Nephron progenitor cell (in vitro differentiated cells): ENCODE results near the gene PCDHGA9.

ENCODE experiments used
- DNase-seq: peaks from one replicate; pipeline ENCODE4 v3.0.0; 2021
- H3K27ac Mint-ChIP-seq: 2 replicates; pipeline ENCODE4 v1.8.0; 2021; ENCODE audit warnings: mild to moderate bottlenecking, moderate library complexity, mixed read lengths
- H3K27me3 Mint-ChIP-seq: 2 replicates; pipeline ENCODE4 v1.8.0; 2021; ENCODE audit warnings: mild to moderate bottlenecking, low read depth, mixed read lengths; ENCODE audit not compliant: poor library complexity
- H3K36me3 Mint-ChIP-seq: 2 replicates; pipeline ENCODE4 v1.8.0; 2021; ENCODE audit warnings: low read depth, mixed read lengths
- H3K4me1 Mint-ChIP-seq: 2 replicates; pipeline ENCODE4 v1.8.0; 2021; ENCODE audit warnings: mixed read lengths
- H3K4me3 Mint-ChIP-seq: 2 replicates; pipeline ENCODE4 v1.8.0; 2021; ENCODE audit warnings: mild to moderate bottlenecking, moderate library complexity, mixed read lengths
- H3K9me3 Mint-ChIP-seq: 2 replicates; pipeline ENCODE4 v1.8.0; 2021; ENCODE audit warnings: mild to moderate bottlenecking, moderate library complexity, mixed read lengths
- TF ChIP-seq, protein P1 (sequence below): fragments of 200-600 bp; sonication (generic); IDR thresholded peaks from 2 replicates; pipeline ENCODE4 v1.5.0; 2021; ENCODE audit warnings: antibody characterized with exemption

PCDHGA9 gene

DNA sequence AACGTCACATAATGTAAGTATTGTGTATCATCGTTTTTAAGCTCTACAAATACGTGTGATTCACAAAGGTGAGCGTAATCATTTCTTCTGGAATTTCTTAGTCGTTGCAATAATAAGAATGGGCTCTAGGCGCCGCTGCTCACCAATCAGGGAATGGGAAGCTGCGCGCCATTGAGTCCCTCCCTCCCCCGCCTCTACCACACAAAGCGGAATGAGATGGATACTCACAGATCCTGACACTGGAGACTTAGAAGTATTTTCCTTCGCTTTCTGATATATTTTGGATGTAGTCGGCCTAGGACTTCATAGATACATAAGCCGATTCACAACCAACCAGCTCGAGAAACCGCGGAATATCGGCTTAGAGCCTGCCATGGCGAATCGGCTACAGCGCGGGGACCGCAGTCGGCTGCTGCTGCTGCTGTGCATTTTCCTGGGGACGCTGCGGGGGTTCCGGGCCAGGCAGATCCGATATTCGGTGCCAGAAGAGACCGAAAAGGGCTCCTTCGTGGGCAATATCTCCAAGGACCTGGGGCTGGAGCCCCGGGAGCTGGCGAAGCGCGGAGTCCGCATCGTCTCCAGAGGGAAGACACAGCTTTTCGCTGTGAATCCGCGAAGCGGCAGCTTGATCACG is 18.4 kb downstream of the PCDHGA9 start, which contains the start of gene PCDHGA11:
TSS of gene PCDHGA11 (plus strand) at position 197 of the 634 bp plus-strand sequence. CDS start at position 374, 177 bp downstream.
- no peak for DNase-seq
- peaks cover 98% of the 10 kb centered on the region for H3K36me3 Mint-ChIP-seq
- H3K4me3 Mint-ChIP-seq = peak within 1 kb of the TSS; percentile 32

GRCh38 chr5:141421489-141421855 is 18.9 kb downstream of the PCDHGA9 start:
- peaks cover 14% of the 10 kb centered on the region for H3K27me3 Mint-ChIP-seq
- H3K36me3 Mint-ChIP-seq = peaks cover 98% of the 10 kb centered on the region
- H3K9me3 Mint-ChIP-seq = peaks cover 97% of the 10 kb centered on the region
- H3K27ac Mint-ChIP-seq = no peak overlapping the region
- peaks cover 5% of the 10 kb centered on the region for H3K4me1 Mint-ChIP-seq
- H3K4me3 Mint-ChIP-seq = no peak overlapping the region
- TF ChIP-seq, protein P1, sequence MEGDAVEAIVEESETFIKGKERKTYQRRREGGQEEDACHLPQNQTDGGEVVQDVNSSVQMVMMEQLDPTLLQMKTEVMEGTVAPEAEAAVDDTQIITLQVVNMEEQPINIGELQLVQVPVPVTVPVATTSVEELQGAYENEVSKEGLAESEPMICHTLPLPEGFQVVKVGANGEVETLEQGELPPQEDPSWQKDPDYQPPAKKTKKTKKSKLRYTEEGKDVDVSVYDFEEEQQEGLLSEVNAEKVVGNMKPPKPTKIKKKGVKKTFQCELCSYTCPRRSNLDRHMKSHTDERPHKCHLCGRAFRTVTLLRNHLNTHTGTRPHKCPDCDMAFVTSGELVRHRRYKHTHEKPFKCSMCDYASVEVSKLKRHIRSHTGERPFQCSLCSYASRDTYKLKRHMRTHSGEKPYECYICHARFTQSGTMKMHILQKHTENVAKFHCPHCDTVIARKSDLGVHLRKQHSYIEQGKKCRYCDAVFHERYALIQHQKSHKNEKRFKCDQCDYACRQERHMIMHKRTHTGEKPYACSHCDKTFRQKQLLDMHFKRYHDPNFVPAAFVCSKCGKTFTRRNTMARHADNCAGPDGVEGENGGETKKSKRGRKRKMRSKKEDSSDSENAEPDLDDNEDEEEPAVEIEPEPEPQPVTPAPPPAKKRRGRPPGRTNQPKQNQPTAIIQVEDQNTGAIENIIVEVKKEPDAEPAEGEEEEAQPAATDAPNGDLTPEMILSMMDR = no peak
- no peak for DNase-seq

More for the DNA sequence above, 18.4 kb downstream of the PCDHGA9 start, which contains the start of gene PCDHGA11:
- Mint-ChIP-seq H3K27ac (no peak within 1 kb of the TSS), H3K9me3 (peaks cover 97% of the 10 kb centered on the region), H3K27me3 (peaks cover 14% of the 10 kb centered on the region), H3K4me1 (peaks cover 5% of the 10 kb centered on the region)
- TF ChIP-seq, protein P1 = no peak

DNA sequence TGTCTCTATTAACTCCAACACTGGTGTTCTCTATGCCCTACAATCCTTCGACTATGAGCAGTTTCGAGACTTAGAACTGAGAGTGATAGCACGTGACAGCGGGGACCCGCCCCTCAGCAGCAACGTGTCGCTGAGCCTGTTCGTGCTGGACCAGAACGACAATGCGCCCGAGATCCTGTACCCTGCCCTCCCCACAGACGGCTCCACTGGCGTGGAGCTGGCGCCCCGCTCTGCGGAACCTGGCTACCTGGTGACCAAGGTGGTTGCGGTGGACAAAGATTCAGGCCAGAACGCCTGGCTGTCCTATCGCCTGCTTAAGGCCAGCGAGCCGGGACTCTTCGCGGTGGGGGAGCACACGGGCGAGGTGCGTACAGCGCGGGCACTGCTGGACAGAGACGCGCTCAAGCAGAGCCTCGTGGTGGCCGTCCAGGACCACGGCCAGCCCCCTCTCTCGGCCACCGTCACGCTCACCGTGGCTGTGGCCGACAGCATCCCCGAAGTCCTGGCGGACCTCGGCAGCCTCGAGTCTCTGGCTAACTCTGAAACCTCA is 20.2 kb downstream of the PCDHGA9 start:
- Mint-ChIP-seq H3K27ac (no peak overlapping the region), H3K4me1 (peaks cover 3% of the 10 kb centered on the region), H3K9me3 (peaks cover 98% of the 10 kb centered on the region), H3K36me3 (peaks cover 99% of the 10 kb centered on the region), H3K27me3 (peaks cover 13% of the 10 kb centered on the region), H3K4me3 (no peak overlapping the region)
- TF ChIP-seq, protein P1 = no peak
- no peak for DNase-seq

DNA sequence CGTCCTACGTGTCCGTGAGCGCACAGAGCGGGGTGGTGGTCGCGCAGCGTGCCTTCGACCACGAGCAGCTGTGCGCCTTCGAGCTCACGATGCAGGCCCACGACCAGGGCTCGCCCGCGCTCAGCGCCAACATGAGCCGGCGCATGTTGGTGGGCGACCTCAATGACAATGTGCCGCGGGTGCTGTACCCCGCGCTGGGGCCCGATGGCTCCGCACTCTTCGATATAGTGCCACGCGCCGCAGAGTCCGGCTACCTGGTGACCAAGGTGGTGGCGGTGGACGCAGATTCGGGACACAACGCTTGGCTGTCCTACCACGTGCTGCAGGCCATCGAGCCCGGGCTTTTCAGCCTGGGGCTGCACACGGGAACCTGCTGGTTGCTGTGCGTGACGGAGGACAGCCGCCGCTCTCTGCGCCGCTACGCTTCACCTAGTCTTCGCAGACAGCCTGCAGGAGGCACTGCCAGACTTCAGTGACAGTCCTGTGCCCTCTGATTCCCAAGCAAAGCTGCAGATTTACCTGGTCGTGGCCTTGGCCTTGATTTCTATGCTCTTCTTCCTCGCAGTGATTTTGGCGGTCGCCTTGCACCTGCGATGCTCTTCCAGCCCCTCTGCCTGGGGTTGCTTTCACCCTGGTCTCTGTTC is 25.3 kb downstream of the PCDHGA9 start:
- TF ChIP-seq, protein P1 = no peak
- peak overlapping the region; percentile 44 for H3K4me3 Mint-ChIP-seq
- no peaks in the 10 kb centered on the region for H3K4me1 Mint-ChIP-seq
- peaks cover 98% of the 10 kb centered on the region for H3K36me3 Mint-ChIP-seq
- H3K27me3 Mint-ChIP-seq = no peaks in the 10 kb centered on the region
- no peak for DNase-seq
- peaks cover 99% of the 10 kb centered on the region for H3K9me3 Mint-ChIP-seq
- no peak overlapping the region for H3K27ac Mint-ChIP-seq

DNA sequence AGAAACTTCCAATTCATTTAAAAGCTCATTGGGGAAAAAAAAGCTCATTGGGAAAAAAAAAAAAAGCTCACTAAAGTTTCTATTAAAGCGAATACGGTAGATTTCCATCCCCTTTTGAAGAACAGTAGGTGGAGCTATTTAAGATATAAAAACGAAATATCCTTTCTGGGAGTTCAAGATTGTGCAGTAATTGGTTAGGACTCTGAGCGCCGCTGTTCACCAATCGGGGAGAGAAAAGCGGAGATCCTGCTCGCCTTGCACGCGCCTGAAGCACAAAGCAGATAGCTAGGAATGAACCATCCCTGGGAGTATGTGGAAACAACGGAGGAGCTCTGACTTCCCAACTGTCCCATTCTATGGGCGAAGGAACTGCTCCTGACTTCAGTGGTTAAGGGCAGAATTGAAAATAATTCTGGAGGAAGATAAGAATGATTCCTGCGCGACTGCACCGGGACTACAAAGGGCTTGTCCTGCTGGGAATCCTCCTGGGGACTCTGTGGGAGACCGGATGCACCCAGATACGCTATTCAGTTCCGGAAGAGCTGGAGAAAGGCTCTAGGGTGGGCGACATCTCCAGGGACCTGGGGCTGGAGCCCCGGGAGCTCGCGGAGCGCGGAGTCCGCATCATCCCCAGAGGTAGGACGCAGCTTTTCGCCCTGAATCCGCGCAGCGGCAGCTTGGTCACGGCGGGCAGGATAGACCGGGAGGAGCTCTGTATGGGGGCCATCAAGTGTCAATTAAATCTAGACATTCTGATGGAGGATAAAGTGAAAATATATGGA is 27.9 kb downstream of the PCDHGA9 start, which contains the start of gene PCDHGA12:
TSS of gene PCDHGA12 (plus strand) at position 176 of the 782 bp plus-strand sequence. CDS start at position 429, 253 bp downstream.
- no peak for DNase-seq
- Mint-ChIP-seq H3K27me3 (no peaks in the 10 kb centered on the region), H3K36me3 (peaks cover 99% of the 10 kb centered on the region), H3K9me3 (peaks cover 100% of the 10 kb centered on the region), H3K27ac (no peak within 1 kb of the TSS), H3K4me3 (no peak within 1 kb of the TSS), H3K4me1 (no peaks in the 10 kb centered on the region)
- TF ChIP-seq, protein P1 = no peak
